GM08714 (cell line): ENCODE results near the gene PSMD13.

ENCODE experiments used
- H3K4me3 ChIP-seq: fragments of 200-500 bp; sonication (Bioruptor generic); 2 replicates; pipeline ENCODE4 v1.5.1; 2014; ENCODE audit warnings: mild to moderate bottlenecking, low read length, inconsistent platforms
- ZNF274 ChIP-seq: IDR thresholded peaks from 2 replicates; pipeline ENCODE4 v1.6.1; 2012; ENCODE audit warnings: mild to moderate bottlenecking, low read depth, low read length

Gene PSMD13

DNA sequence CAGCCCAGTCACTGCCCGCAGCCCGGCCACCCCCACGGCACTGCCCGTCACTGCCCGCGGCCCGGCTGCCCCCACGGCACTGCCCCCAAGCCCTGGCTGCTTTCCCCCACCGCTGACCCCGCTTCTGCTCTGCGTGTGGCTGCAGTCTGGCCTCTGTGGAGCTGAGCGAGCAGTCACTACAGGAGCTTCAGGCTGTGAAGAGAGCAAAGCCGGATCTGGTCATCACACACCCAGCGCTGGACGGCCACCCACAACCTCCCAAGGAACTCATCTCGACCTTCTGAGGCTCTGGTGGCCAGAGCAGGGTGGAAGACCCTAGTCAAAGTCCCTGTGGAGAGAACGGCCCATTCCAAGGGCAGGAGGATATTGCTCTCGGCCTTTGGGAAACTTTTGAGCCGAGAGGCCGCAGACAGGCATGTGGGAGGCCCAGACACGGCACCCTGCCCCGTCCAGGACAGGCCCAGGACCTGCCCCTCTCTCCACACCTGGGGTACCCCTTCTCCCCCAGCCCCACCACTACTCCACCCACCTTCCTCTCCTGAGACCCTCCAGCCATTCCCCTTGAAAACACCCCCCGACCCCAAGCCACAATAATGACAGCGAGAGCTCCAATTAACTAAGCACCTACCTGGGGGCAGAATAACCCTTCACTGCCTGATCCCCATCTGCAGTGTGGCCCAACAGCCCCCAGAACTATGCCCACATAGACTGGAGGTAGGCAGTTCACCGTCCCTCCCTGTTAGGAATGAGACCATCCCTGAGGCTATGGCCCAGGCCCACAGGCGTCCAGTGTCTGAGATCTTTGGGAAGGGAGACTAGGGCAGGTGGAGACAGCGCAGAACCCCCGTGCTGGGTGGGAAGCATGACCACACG, 48.5 kb downstream of the PSMD13 start:
- no peak for TF ChIP-seq ZNF274
- H3K4me3 ChIP-seq: no peak overlapping the region

GRCh38 chr11:285894-286220, 49.1 kb downstream of the PSMD13 start:
- TF ChIP-seq ZNF274: no peak
- H3K4me3 ChIP-seq: no peak overlapping the region

DNA sequence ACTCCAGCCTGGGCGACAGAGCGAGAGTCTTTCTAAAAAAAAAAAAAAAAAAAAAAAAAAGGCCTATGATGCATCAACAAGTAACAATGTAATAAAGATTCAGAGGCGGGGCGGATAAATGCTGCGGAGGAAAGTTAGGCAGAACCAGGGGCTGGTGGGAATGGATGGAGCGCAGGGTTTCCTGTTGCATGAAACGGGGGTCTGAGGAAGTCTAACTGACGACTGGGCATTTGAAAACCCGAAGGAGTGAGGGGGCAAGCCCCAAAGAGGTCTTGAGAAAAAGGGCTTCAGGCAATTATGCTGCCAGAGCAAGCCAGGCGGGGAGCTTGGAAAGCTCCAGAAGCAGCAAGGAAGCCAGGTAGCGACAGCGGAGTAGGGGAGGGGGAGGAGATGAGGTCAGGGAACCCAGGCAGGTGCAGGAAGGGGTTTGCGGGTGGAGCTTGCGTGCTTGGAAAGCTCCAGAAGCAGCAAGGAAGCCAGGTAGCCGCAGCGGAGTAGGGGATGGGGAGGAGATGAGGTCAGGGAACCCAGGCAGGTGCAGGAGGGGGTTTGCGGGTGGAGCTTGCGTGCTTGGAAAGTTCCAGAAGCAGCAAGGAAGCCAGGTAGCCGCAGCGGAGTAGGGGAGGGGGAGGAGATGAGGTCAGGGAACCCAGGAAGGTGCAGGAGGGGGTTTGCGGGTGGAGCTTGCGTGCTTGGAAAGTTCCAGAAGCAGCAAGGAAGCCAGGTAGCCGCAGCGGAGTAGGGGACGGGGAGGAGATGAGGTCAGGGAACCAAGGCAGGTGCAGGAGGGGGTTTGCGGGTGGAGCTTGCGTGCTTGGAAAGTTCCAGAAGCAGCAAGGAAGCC, 50.4 kb downstream of the PSMD13 start:
- H3K4me3 ChIP-seq: peak overlapping the region; percentile 65; the same call in 1 of the 2 replicates

- peak overlapping the region; percentile 65; the same call in 1 of the 2 replicates for H3K4me3 ChIP-seq
Measured at GRCh38 chr11:287821-288477, 51.2 kb downstream of the PSMD13 start.

GRCh38 chr11:288478-289397, 52.0 kb downstream of the PSMD13 start, which contains the start of gene PGGHG:
Gene PGGHG, plus strand, starts transcription at chr11:289126. Its CDS starts 691 bp downstream, at chr11:289817.
- H3K4me3 ChIP-seq: peak within 1 kb of the TSS; percentile 65; the same call in 1 of the 2 replicates

More at GRCh38 chr11:287821-288477, 51.2 kb downstream of the PSMD13 start:
- no peak for TF ChIP-seq ZNF274

GRCh38 chr11:289398-289711, 52.6 kb downstream of the PSMD13 start:
- TF ChIP-seq ZNF274: no peak

More at GRCh38 chr11:288478-289397, 52.0 kb downstream of the PSMD13 start, which contains the start of gene PGGHG:
- TF ChIP-seq ZNF274: no peak

GRCh38 chr11:289712-290620, 53.2 kb downstream of the PSMD13 start:
- TF ChIP-seq ZNF274: no peak

More at GRCh38 chr11:289398-289711, 52.6 kb downstream of the PSMD13 start:
- H3K4me3 ChIP-seq: peak overlapping the region; percentile 41; the same call in 1 of the 2 replicates

DNA sequence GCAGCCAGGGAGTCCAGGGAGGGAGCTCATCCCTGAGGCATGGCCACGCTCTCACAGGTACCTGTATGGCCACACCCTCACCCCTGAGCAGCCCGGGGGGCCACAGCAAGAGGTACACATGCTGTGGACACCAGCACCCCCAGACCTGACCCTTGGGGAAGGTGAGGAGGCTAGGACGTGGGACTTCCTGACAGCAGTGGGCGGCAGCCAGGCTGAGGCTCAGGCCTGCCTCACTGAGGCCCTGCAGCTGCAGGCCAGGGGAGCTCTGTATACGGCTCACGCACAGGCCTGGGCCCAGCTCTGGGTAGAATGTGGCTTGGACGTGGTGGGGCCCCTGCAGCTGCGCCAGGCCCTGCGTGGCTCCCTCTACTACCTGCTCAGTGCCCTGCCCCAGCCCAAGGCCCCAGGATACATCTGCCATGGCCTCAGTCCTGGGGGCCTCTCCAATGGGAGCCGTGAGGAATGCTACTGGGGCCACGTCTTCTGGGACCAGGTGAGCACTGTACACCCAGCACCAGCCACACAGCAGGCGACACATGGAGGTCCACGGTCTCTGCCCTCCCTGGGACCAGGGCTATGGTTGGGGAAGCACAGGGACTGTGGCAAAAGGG, 54.0 kb downstream of the PSMD13 start:
- no peak overlapping the region for H3K4me3 ChIP-seq
- no peak for TF ChIP-seq ZNF274

More at GRCh38 chr11:289712-290620, 53.2 kb downstream of the PSMD13 start:
- H3K4me3 ChIP-seq: peak overlapping the region; percentile 41; the same call in 1 of the 2 replicates

DNA sequence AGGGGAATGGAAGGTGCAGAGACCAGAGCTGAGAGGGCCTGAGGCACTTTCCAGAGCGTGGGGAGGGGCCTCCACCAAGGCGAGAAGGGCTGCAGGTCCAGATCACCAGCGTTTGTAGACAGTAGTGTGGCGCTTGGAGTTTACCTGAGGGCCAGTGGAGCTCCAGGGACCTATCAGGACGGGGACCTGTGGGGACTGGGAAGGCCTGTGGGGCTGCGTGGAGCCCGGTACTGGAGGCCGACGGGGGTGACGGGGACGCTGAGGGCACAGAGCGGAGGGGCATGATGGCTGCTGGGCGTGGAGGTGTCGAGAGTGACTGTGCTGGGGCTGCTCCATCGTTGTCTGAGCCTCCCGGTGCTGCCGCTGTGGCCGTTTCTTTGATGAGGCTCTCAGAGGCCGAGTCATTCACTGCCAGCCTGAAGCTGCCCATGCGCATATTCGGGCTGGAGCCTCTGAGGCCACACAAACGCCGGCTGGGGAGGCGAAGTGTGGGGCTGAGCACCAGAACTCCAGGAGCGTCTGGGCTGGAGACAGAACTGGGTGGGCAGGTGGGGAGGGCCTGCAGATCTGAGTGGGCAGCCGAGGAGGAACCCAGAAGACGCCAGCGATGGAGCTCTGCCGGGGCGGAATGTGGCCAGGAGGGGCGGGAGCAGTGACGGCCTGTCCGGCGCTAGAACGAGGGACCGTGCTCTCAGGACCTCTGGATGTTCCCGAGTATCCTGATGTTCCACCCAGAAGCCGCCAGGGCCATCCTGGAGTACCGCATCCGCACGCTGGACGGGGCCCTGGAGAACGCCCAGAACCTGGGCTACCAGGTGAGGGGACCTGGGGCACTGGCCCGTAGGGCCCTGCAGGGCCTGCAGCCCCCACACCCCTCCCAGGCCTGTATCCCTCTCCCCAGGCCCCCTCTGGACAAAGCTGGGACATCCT, 54.8 kb downstream of the PSMD13 start:
- no peak overlapping the region for H3K4me3 ChIP-seq
- no peak for TF ChIP-seq ZNF274

DNA sequence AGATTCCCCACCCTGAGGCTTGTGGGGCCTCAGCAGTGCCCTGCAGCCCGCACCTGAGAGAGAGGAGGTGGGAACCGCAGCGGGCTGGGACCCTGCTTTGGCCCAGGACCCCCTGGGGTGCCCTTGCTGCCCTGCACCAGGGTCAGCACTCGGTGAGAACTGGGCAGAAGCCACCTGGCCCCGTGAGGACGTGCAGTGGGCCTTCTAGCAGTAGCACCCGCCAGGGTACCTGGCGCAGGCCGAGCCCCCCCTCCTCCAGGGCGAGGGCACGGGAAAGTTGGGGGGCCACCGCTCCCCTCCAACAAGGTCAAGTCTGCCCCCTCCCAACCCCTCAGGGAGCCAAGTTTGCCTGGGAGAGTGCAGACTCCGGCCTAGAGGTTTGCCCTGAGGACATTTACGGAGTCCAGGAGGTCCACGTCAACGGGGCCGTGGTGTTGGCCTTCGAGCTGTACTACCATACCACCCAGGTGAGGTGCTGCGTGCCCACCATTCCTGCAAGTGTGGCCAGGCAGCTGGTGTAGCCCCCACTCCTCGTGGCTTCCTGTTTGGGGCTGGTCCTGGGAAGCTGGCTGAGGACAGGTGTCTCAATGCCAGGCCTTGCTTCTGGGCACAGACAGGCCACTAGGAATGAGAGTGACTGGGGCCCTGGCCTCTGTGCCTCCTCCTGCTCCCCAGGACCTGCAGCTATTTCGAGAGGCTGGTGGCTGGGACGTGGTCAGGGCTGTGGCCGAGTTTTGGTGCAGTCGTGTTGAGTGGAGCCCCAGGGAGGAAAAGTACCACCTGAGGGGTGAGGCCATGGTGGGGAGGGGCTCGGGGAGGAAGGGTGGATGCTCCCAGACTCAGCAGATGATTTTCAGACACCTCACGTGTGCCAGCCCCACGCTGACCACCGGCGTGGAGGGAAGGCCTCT, 55.7 kb downstream of the PSMD13 start:
- TF ChIP-seq ZNF274: no peak
- H3K4me3 ChIP-seq: no peak overlapping the region
